Measurements from ENCODE around the gene IRX4.

IRX4 gene

GRCh38 chr5:1896602-1897376, 14.1 kb upstream of the IRX4 start:
- H3K27me3 ChIP-seq (replicated peaks in 2 of 5; ENCODE audit: control insufficient read depth in 4 of 5, insufficient read depth in 5 of 5, low read length in 4 of 5), result peaks cover 0 to 84% (median 19%) of the 10 kb centered on the region in 5 experiments
- 79% methylated on average over 20 of the region's 21 CpGs for WGBS (ENCODE audit: insufficient coverage)
- POLR2A ChIA-PET, result no interaction called here
- no peak overlapping the region for H3K27ac ChIP-seq (ENCODE audit: insufficient read depth in 1 of 2, low read depth in 1 of 2, low read length in 2 of 2, poor library complexity in 1 of 2, severe bottlenecking in 2 of 2)
- H3K4me1 ChIP-seq (ENCODE audit: control extremely low read depth in 1 of 4, control insufficient read depth in 4 of 4, insufficient read depth in 4 of 4, low read length in 3 of 4), result no peaks in the 10 kb centered on the region
- no peak for DNase-seq
- no peak overlapping the region for H3K4me3 ChIP-seq (ENCODE audit: control insufficient read depth in 1 of 7, extremely low read depth in 1 of 7, insufficient read depth in 4 of 7, low read depth in 2 of 7, low read length in 6 of 7)
- CTCF ChIA-PET, result no interaction called here
- no peaks in the 10 kb centered on the region for H3K36me3 ChIP-seq (ENCODE audit: control insufficient read depth in 4 of 4, insufficient read depth in 4 of 4, low read length in 3 of 4)
- peaks cover 0 to 9% (median 1%) of the 10 kb centered on the region in 5 experiments for H3K9me3 ChIP-seq (ENCODE audit: control extremely low read depth in 1 of 5, control insufficient read depth in 4 of 5, insufficient read depth in 2 of 5, low read depth in 1 of 5, low read length in 4 of 5)

GRCh38 chr5:1895739-1896420, 13.2 kb upstream of the IRX4 start:
- 83% methylated on average over 15 of the region's 15 CpGs for WGBS (ENCODE audit: insufficient coverage)
- no peak for DNase-seq
- ChIA-PET CTCF (no interaction called here), POLR2A (no interaction called here)
- Histone ChIP-seq H3K36me3 (ENCODE audit: control insufficient read depth in 4 of 4, insufficient read depth in 4 of 4, low read length in 3 of 4) (no peaks in the 10 kb centered on the region), H3K9me3 (ENCODE audit: control extremely low read depth in 1 of 5, control insufficient read depth in 4 of 5, insufficient read depth in 2 of 5, low read depth in 1 of 5, low read length in 4 of 5) (no peaks in the 10 kb centered on the region), H3K4me3 (ENCODE audit: control insufficient read depth in 1 of 7, extremely low read depth in 1 of 7, insufficient read depth in 4 of 7, low read depth in 2 of 7, low read length in 6 of 7) (no peak overlapping the region), H3K4me1 (ENCODE audit: control extremely low read depth in 1 of 4, control insufficient read depth in 4 of 4, insufficient read depth in 4 of 4, low read length in 3 of 4) (no peaks in the 10 kb centered on the region), H3K27ac (ENCODE audit: insufficient read depth in 1 of 2, low read depth in 1 of 2, low read length in 2 of 2, poor library complexity in 1 of 2, severe bottlenecking in 2 of 2) (no peak overlapping the region), H3K27me3 (replicated peaks in 2 of 5; ENCODE audit: control insufficient read depth in 4 of 5, insufficient read depth in 5 of 5, low read length in 4 of 5) (peaks cover 2 to 91% (median 19%) of the 10 kb centered on the region in 5 experiments)

GRCh38 chr5:1894243-1894642, 11.5 kb upstream of the IRX4 start:
- ChIA-PET CTCF (no interaction called here), POLR2A (no interaction called here)
- WGBS (ENCODE audit: insufficient coverage), result 80% methylated on average over 6 of the region's 8 CpGs
- no peaks in the 10 kb centered on the region for H3K9me3 ChIP-seq (ENCODE audit: control extremely low read depth in 1 of 5, control insufficient read depth in 4 of 5, insufficient read depth in 2 of 5, low read depth in 1 of 5, low read length in 4 of 5)
- no peaks in the 10 kb centered on the region for H3K4me1 ChIP-seq (ENCODE audit: control extremely low read depth in 1 of 4, control insufficient read depth in 4 of 4, insufficient read depth in 4 of 4, low read length in 3 of 4)
- peaks cover 3 to 95% (median 23%) of the 10 kb centered on the region in 5 experiments for H3K27me3 ChIP-seq (replicated peaks in 2 of 5; ENCODE audit: control insufficient read depth in 4 of 5, insufficient read depth in 5 of 5, low read length in 4 of 5)
- no peak overlapping the region for H3K27ac ChIP-seq (ENCODE audit: insufficient read depth in 1 of 2, low read depth in 1 of 2, low read length in 2 of 2, poor library complexity in 1 of 2, severe bottlenecking in 2 of 2)
- H3K36me3 ChIP-seq (ENCODE audit: control insufficient read depth in 4 of 4, insufficient read depth in 4 of 4, low read length in 3 of 4), result no peaks in the 10 kb centered on the region
- no peak for DNase-seq
- H3K4me3 ChIP-seq (ENCODE audit: control insufficient read depth in 1 of 7, extremely low read depth in 1 of 7, insufficient read depth in 4 of 7, low read depth in 2 of 7, low read length in 6 of 7), result no peak overlapping the region

- WGBS (ENCODE audit: insufficient coverage), result 81% methylated on average over 10 of the region's 10 CpGs
- Histone ChIP-seq H3K27ac (ENCODE audit: insufficient read depth in 1 of 2, low read depth in 1 of 2, low read length in 2 of 2, poor library complexity in 1 of 2, severe bottlenecking in 2 of 2) (no peak overlapping the region), H3K9me3 (ENCODE audit: control extremely low read depth in 1 of 5, control insufficient read depth in 4 of 5, insufficient read depth in 2 of 5, low read depth in 1 of 5, low read length in 4 of 5) (no peaks in the 10 kb centered on the region), H3K4me3 (ENCODE audit: control insufficient read depth in 1 of 7, extremely low read depth in 1 of 7, insufficient read depth in 4 of 7, low read depth in 2 of 7, low read length in 6 of 7) (no peak overlapping the region), H3K36me3 (ENCODE audit: control insufficient read depth in 4 of 4, insufficient read depth in 4 of 4, low read length in 3 of 4) (no peaks in the 10 kb centered on the region), H3K27me3 (replicated peaks in 2 of 5; ENCODE audit: control insufficient read depth in 4 of 5, insufficient read depth in 5 of 5, low read length in 4 of 5) (peaks cover 3 to 95% (median 23%) of the 10 kb centered on the region in 5 experiments), H3K4me1 (ENCODE audit: control extremely low read depth in 1 of 4, control insufficient read depth in 4 of 4, insufficient read depth in 4 of 4, low read length in 3 of 4) (no peaks in the 10 kb centered on the region)
- ChIA-PET CTCF (no interaction called here), POLR2A (no interaction called here)
- no peak for DNase-seq
These were observed 11.0 kb upstream of the IRX4 start for GRCh38 chr5:1893754-1894153.

GRCh38 chr5:1892685-1893445, 10.1 kb upstream of the IRX4 start:
- POLR2A ChIA-PET, result no interaction called here
- Histone ChIP-seq H3K36me3 (ENCODE audit: control insufficient read depth in 4 of 4, insufficient read depth in 4 of 4, low read length in 3 of 4) (no peaks in the 10 kb centered on the region), H3K27ac (ENCODE audit: insufficient read depth in 1 of 2, low read depth in 1 of 2, low read length in 2 of 2, poor library complexity in 1 of 2, severe bottlenecking in 2 of 2) (no peak overlapping the region), H3K4me3 (ENCODE audit: control insufficient read depth in 1 of 7, extremely low read depth in 1 of 7, insufficient read depth in 4 of 7, low read depth in 2 of 7, low read length in 6 of 7) (no peak overlapping the region), H3K27me3 (replicated peaks in 2 of 5; ENCODE audit: control insufficient read depth in 4 of 5, insufficient read depth in 5 of 5, low read length in 4 of 5) (peaks cover 3 to 96% (median 25%) of the 10 kb centered on the region in 5 experiments), H3K9me3 (ENCODE audit: control extremely low read depth in 1 of 5, control insufficient read depth in 4 of 5, insufficient read depth in 2 of 5, low read depth in 1 of 5, low read length in 4 of 5) (no peaks in the 10 kb centered on the region), H3K4me1 (ENCODE audit: control extremely low read depth in 1 of 4, control insufficient read depth in 4 of 4, insufficient read depth in 4 of 4, low read length in 3 of 4) (no peaks in the 10 kb centered on the region)
- WGBS (ENCODE audit: insufficient coverage), result 86% methylated on average over 22 of the region's 22 CpGs
- DNase-seq, result no peak
- CTCF ChIA-PET, result no interaction called here

- POLR2A ChIA-PET, result no interaction called here
- CTCF ChIA-PET, result no interaction called here
- Histone ChIP-seq H3K27me3 (replicated peaks in 2 of 5; ENCODE audit: control insufficient read depth in 4 of 5, insufficient read depth in 5 of 5, low read length in 4 of 5) (peaks cover 3 to 96% (median 24%) of the 10 kb centered on the region in 5 experiments), H3K4me1 (ENCODE audit: control extremely low read depth in 1 of 4, control insufficient read depth in 4 of 4, insufficient read depth in 4 of 4, low read length in 3 of 4) (peaks cover 0 to 1% (median 0%) of the 10 kb centered on the region in 4 experiments), H3K9me3 (ENCODE audit: control extremely low read depth in 1 of 5, control insufficient read depth in 4 of 5, insufficient read depth in 2 of 5, low read depth in 1 of 5, low read length in 4 of 5) (no peaks in the 10 kb centered on the region), H3K27ac (ENCODE audit: insufficient read depth in 1 of 2, low read depth in 1 of 2, low read length in 2 of 2, poor library complexity in 1 of 2, severe bottlenecking in 2 of 2) (no peak overlapping the region), H3K36me3 (ENCODE audit: control insufficient read depth in 4 of 4, insufficient read depth in 4 of 4, low read length in 3 of 4) (no peaks in the 10 kb centered on the region), H3K4me3 (ENCODE audit: control insufficient read depth in 1 of 7, extremely low read depth in 1 of 7, insufficient read depth in 4 of 7, low read depth in 2 of 7, low read length in 6 of 7) (no peak overlapping the region)
- 77% methylated on average over 9 of the region's 9 CpGs for WGBS (ENCODE audit: insufficient coverage)
- DNase-seq, result no peak
These were observed 9.5 kb upstream of the IRX4 start for GRCh38 chr5:1892211-1892610.

- no peak for DNase-seq
These were observed 8.7 kb upstream of the IRX4 start for GRCh38 chr5:1891391-1891790.

More at GRCh38 chr5:1891391-1891790, 8.7 kb upstream of the IRX4 start:
- H3K36me3 ChIP-seq (ENCODE audit: control insufficient read depth in 4 of 4, insufficient read depth in 4 of 4, low read length in 3 of 4), result no peaks in the 10 kb centered on the region
- H3K27me3 ChIP-seq (replicated peaks in 2 of 5; ENCODE audit: control insufficient read depth in 4 of 5, insufficient read depth in 5 of 5, low read length in 4 of 5), result peaks cover 3 to 96% (median 25%) of the 10 kb centered on the region in 5 experiments
- H3K27ac ChIP-seq (ENCODE audit: insufficient read depth in 1 of 2, low read depth in 1 of 2, low read length in 2 of 2, poor library complexity in 1 of 2, severe bottlenecking in 2 of 2), result no peak overlapping the region
- CTCF ChIA-PET, result no interaction called here
- POLR2A ChIA-PET, result no interaction called here
- no peaks in the 10 kb centered on the region for H3K9me3 ChIP-seq (ENCODE audit: control extremely low read depth in 1 of 5, control insufficient read depth in 4 of 5, insufficient read depth in 2 of 5, low read depth in 1 of 5, low read length in 4 of 5)
- H3K4me1 ChIP-seq (ENCODE audit: control extremely low read depth in 1 of 4, control insufficient read depth in 4 of 4, insufficient read depth in 4 of 4, low read length in 3 of 4), result peaks cover 0 to 8% (median 1%) of the 10 kb centered on the region in 4 experiments
- H3K4me3 ChIP-seq (ENCODE audit: control insufficient read depth in 1 of 7, extremely low read depth in 1 of 7, insufficient read depth in 4 of 7, low read depth in 2 of 7, low read length in 6 of 7), result no peak overlapping the region
- 77% methylated on average over 14 of the region's 16 CpGs for WGBS (ENCODE audit: insufficient coverage)
